HG02852 (cell line): ENCODE results near the gene MED16.
"Not testable (repeated sequence)": the region's sequence is repeated elsewhere in the genome, so short reads cannot be mapped to it uniquely, and the experiment has no call there.

ENCODE experiments used
- ATAC-seq: cut with Tn5 transposase; IDR thresholded peaks from one replicate; pipeline ENCODE4 v1.9.1; 2021; ENCODE audit warnings: mild to moderate bottlenecking, moderate library complexity; ENCODE audit not compliant: unreplicated experiment

Gene MED16

DNA sequence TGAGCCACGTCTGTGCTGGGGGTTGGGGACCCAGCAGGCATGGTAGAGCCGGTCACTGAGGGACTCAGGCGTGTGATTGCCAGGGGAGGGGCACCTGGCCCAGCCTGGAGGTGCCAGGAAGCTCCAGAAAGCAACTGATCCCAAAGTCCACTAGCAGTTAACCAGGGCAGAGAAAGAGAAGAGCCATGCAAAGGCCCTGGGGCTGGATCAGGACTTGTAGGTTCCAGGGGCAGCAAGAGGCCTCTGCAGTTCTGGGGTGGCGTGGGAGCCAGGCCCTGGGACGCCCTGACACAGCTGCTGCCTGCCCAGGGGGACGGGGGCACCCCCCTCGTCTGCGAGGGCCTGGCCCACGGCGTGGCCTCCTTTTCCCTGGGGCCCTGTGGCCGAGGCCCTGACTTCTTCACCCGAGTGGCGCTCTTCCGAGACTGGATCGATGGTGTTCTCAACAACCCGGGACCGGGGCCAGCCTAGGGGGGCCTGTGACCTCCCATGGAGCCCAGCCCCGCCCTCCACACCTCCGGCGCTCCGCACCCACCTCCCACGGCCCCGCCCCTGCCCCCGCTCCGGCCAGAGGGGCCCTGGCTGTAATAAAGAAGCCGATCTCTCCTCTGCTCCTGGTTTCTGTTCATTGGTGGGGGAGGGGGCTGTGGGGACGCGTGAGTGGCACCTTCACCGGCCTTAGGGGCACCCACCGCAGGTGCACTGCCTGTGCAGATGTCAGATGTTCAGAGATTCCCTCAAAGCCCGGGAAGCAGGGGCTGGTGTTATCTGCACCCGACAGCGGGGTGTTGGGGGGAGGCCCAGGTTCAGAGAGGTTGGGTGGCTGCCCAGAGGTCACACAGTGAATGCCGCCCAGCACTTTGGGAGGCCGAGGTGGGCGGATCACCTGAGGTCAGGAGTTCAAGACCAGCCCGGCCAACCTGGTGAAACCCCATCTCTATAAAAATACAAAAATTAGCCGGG is 61.3 kb downstream of the MED16 start:
- ATAC-seq = no peak

GRCh38 chr19:829129-829758 is 63.7 kb downstream of the MED16 start:
- ATAC-seq = no peak

GRCh38 chr19:827710-828321 is 65.2 kb downstream of the MED16 start, which contains the start of gene AZU1:
Gene AZU1, plus strand, starts transcription at chr19:827837. Its CDS starts 10 bp downstream, at chr19:827847.
- no peak for ATAC-seq

DNA sequence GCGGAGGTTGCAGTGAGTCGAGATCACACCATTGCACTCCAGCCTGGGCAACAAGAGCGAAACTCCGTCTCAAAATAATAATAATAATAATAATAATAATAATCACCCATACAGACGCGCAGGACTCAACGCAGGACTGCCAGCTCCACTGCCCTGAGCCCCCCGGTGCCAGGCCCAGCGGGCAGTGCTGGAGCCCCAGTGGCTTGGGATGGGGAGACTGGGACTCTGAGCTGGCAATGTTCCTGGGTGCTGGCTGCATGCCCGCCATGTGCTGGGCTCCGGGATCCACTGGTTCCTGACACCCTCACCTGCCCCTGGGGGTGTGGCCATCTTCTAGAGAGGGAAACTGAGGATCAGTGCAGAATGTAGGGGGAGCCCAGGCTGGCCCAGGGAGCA is 65.7 kb downstream of the MED16 start:
- ATAC-seq = no peak

DNA sequence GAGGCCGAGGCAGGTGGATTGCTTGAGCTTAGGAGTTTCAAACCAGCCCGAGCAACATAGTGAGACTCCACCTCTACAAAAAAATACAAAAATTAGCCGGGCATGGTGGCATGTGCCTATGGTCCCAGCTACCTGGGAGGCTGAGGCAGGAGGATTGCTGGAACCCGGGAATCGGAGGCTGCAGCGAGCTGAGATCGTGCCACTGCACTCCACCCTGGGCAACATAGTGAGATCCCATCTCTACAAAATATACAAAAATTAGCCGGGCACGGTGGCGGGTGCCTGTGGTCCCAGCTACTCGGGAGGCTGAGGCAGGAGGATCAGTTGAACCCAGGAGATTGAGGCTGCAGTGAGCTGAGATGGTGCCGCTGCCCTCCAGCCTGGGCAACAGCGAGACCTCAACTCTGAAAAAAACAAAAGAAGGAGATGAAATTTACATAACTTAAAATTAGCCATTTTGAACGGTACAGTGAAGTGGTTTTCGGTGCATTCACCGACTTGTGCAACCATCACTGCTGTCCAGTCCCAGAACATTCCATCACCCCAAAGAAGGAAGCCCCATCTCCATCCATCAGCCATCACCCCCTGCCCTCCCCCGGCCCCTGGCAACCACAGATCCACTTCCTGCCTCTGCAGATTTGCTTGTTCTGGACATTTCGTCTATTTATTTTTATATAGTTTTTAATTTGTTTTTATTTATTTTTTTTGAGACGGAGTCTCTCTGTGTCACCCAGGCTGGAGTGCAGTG is 66.9 kb downstream of the MED16 start:
- ATAC-seq = no peak

- no peak for ATAC-seq
These were observed 68.1 kb downstream of the MED16 start for GRCh38 chr19:824885-825284.

GRCh38 chr19:823565-824121 is 69.3 kb downstream of the MED16 start:
- no peak for ATAC-seq

- ATAC-seq = no peak
These were observed 71.0 kb downstream of the MED16 start, which contains the start of gene PLPPR3 for GRCh38 chr19:821825-822503. Gene PLPPR3, minus strand, starts transcription at chr19:821955. Its CDS starts 396 bp downstream, at chr19:821559.

DNA sequence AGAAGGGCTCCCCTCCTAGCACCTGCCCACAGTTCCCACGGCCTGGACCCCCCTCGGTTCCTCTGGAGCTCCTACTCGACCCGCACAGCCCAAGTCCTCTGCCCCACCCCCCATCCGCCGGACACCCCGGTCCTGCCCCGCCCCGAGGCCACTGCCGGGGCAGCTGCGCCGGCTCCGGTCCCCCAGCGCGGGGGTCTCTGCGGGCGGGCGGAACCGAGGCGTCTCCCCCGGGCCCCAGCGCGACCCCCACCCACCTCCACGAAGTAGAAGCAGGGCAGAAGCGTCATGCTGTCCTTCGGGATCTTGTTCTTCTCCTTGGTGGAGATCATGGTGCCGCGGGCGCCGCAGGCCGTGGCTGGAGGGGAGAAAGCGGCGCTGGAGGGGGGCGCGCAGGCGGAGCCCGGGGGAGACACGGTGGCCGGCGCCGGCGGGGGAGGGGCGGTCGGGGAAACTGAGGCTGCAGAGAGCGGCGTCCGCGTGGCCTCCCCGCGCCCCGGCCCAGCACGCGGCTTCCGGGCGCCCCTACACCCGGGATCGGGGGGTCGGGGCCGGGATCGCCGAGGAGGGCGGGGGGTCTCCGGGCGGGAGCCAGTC is 71.7 kb downstream of the MED16 start:
- no peak for ATAC-seq

GRCh38 chr19:820212-820611 is 72.8 kb downstream of the MED16 start:
- ATAC-seq = not testable (repeated sequence)
